HepG2 (cell line): ENCODE data around the gene PKDREJ.

Source experiments
- AKAP8 ChIP-seq: sonication (generic); formaldehyde crosslinking; IDR thresholded peaks from 2 replicates; pipeline ENCODE4 v1.5.1; 2020; ENCODE audit warnings: mild to moderate bottlenecking, missing genetic modification reagents
- REPIN1 ChIP-seq: sonication (generic); formaldehyde crosslinking; IDR thresholded peaks from 2 replicates; pipeline ENCODE4 v1.8.0; 2022; ENCODE audit warnings: missing genetic modification reagents, low read depth, mild to moderate bottlenecking, borderline replicate concordance
- ZNF530 ChIP-seq: sonication (generic); formaldehyde crosslinking; IDR thresholded peaks from 2 replicates; pipeline ENCODE4 v1.5.0; 2020; ENCODE audit warnings: low read depth, mild to moderate bottlenecking, missing genetic modification reagents
- ZNF672 ChIP-seq: sonication (generic); formaldehyde crosslinking; IDR thresholded peaks from 2 replicates; pipeline ENCODE4 v1.8.1; 2022; ENCODE audit warnings: missing genetic modification reagents
- ZNF780A ChIP-seq: sonication (generic); formaldehyde crosslinking; IDR thresholded peaks from 2 replicates; pipeline ENCODE4 v1.8.0; 2022; ENCODE audit warnings: mild to moderate bottlenecking, missing genetic modification reagents, moderate library complexity
- TF ChIP-seq, protein P1 (sequence below): sonication (generic); formaldehyde crosslinking; IDR thresholded peaks from 2 replicates; pipeline ENCODE4 v1.5.1; 2020; ENCODE audit warnings: mild to moderate bottlenecking, missing genetic modification reagents, moderate library complexity
- TF ChIP-seq, protein P2 (sequence below): sonication (generic); formaldehyde crosslinking; IDR thresholded peaks from 2 replicates; pipeline ENCODE4 v1.5.0; 2020; ENCODE audit warnings: mild to moderate bottlenecking, missing genetic modification reagents, moderate library complexity

DNA sequence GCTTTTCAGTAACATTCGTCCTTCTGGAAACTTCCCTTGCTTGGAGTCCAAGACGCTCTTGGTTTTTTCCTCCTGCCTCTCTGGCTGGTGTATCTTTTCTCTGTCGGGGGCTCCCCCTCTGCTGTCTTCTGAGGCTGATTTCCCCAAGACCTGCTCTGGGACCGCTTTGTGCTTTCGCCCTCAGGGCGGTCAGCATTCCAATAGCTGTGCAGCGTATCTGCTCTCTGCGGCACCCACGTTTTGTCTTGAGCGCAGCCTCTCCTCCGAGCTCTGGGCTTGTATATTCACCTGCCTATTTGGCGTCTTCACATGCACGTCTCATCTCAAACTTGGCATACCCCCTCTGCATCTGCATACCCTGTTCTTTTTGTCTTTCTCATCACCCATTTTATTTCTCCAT, 36.0 kb upstream of the PKDREJ start:
- TF ChIP-seq ZNF780A (CRISPR knock-in tag) (no peak), ZNF672 (no peak), REPIN1 (no peak), ZNF530 (no peak), AKAP8 (no peak)
- TF ChIP-seq, protein P1, sequence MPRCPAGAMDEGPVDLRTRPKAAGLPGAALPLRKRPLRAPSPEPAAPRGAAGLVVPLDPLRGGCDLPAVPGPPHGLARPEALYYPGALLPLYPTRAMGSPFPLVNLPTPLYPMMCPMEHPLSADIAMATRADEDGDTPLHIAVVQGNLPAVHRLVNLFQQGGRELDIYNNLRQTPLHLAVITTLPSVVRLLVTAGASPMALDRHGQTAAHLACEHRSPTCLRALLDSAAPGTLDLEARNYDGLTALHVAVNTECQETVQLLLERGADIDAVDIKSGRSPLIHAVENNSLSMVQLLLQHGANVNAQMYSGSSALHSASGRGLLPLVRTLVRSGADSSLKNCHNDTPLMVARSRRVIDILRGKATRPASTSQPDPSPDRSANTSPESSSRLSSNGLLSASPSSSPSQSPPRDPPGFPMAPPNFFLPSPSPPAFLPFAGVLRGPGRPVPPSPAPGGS (CRISPR knock-in tag) = no peak
- TF ChIP-seq, protein P2, sequence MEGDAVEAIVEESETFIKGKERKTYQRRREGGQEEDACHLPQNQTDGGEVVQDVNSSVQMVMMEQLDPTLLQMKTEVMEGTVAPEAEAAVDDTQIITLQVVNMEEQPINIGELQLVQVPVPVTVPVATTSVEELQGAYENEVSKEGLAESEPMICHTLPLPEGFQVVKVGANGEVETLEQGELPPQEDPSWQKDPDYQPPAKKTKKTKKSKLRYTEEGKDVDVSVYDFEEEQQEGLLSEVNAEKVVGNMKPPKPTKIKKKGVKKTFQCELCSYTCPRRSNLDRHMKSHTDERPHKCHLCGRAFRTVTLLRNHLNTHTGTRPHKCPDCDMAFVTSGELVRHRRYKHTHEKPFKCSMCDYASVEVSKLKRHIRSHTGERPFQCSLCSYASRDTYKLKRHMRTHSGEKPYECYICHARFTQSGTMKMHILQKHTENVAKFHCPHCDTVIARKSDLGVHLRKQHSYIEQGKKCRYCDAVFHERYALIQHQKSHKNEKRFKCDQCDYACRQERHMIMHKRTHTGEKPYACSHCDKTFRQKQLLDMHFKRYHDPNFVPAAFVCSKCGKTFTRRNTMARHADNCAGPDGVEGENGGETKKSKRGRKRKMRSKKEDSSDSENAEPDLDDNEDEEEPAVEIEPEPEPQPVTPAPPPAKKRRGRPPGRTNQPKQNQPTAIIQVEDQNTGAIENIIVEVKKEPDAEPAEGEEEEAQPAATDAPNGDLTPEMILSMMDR (CRISPR knock-in tag) = no peak
